ENCODE results near the gene FASTKD1.
"Not testable (repeated sequence)": the region's sequence is repeated elsewhere in the genome, so short reads cannot be mapped to it uniquely, and the experiment has no call there.

Gene FASTKD1

GRCh38 chr2:169570752-169571151 is 2.9 kb downstream of the FASTKD1 start:
- DNase-seq (ENCODE audit: low spot score), result not testable (repeated sequence)

- DNase-seq (ENCODE audit: low spot score), result no peak
Observed at GRCh38 chr2:169569948-169570347, 3.7 kb downstream of the FASTKD1 start.

- DNase-seq (ENCODE audit: low spot score), result no peak
Observed at GRCh38 chr2:169565686-169566085, 8.0 kb downstream of the FASTKD1 start.

- DNase-seq (ENCODE audit: low spot score), result no peak
Observed at GRCh38 chr2:169562519-169562918, 11.1 kb downstream of the FASTKD1 start.

GRCh38 chr2:169562084-169562483 is 11.6 kb downstream of the FASTKD1 start:
- DNase-seq (ENCODE audit: low spot score), result not testable (repeated sequence)

- no peak for DNase-seq (ENCODE audit: low spot score)
Observed at GRCh38 chr2:169561364-169561763, 12.3 kb downstream of the FASTKD1 start.

GRCh38 chr2:169546756-169547155 is 26.9 kb downstream of the FASTKD1 start:
- DNase-seq (ENCODE audit: low spot score), result no peak

- DNase-seq (ENCODE audit: low spot score), result no peak
Observed at GRCh38 chr2:169542433-169542832, 31.2 kb downstream of the FASTKD1 start.

GRCh38 chr2:169540146-169540545 is 33.5 kb downstream of the FASTKD1 start:
- no peak for DNase-seq (ENCODE audit: low spot score)

GRCh38 chr2:169539460-169539859 is 34.2 kb downstream of the FASTKD1 start:
- not testable (repeated sequence) for DNase-seq (ENCODE audit: low spot score)

- peak; percentile 84 for DNase-seq (ENCODE audit: low spot score)
Observed at GRCh38 chr2:169528271-169528701, 45.4 kb downstream of the FASTKD1 start.

GRCh38 chr2:169526451-169526850 is 47.2 kb downstream of the FASTKD1 start:
- no peak for DNase-seq (ENCODE audit: low spot score)

GRCh38 chr2:169525434-169525833 is 48.2 kb downstream of the FASTKD1 start:
- no peak for DNase-seq (ENCODE audit: low spot score)

GRCh38 chr2:169523681-169524080 is 50.0 kb downstream of the FASTKD1 start:
- no peak for DNase-seq (ENCODE audit: low spot score)

GRCh38 chr2:169520896-169521295 is 52.8 kb downstream of the FASTKD1 start:
- no peak for DNase-seq (ENCODE audit: low spot score)

GRCh38 chr2:169516488-169516995 is 57.1 kb downstream of the FASTKD1 start:
- DNase-seq (ENCODE audit: low spot score), result not testable (repeated sequence)

GRCh38 chr2:169514758-169515157 is 58.9 kb downstream of the FASTKD1 start:
- not testable (repeated sequence) for DNase-seq (ENCODE audit: low spot score)

- no peak for DNase-seq (ENCODE audit: low spot score)
Observed at GRCh38 chr2:169513926-169514325, 59.7 kb downstream of the FASTKD1 start.

- no peak for DNase-seq (ENCODE audit: low spot score)
Observed at GRCh38 chr2:169513094-169513493, 60.6 kb downstream of the FASTKD1 start.

GRCh38 chr2:169512525-169512924 is 61.1 kb downstream of the FASTKD1 start:
- DNase-seq (ENCODE audit: low spot score), result no peak

GRCh38 chr2:169511818-169512217 is 61.8 kb downstream of the FASTKD1 start:
- DNase-seq (ENCODE audit: low spot score), result no peak

- no peak for DNase-seq (ENCODE audit: low spot score)
Observed at GRCh38 chr2:169510496-169510895, 63.2 kb downstream of the FASTKD1 start.

- DNase-seq (ENCODE audit: low spot score), result no peak
Observed at GRCh38 chr2:169509955-169510354, 63.7 kb downstream of the FASTKD1 start.

GRCh38 chr2:169509298-169509885 is 64.3 kb downstream of the FASTKD1 start, which contains the start of gene KLHL41:
Gene KLHL41 (plus strand): TSS chr2:169509702. CDS start chr2:169509779, 77 bp downstream.
- no peak for DNase-seq (ENCODE audit: low spot score)
